AG04450 (cell line): ENCODE data around the gene HOMER3. TPM values are rescaled to one million over a fixed set of nuclear protein-coding genes. Genes with fewer than 3 reads are reported as not detected.

Experiments
- CTCF ChIA-PET: fragments of 300-600, 350-600 bp; formaldehyde crosslinking; extraction: SDS; loops from one replicate; lab custom pipeline; 2022; ENCODE audit warnings: antibody characterized with exemption, inconsistent platforms; lab: Charles Lee
- POLR2A ChIA-PET: fragments of 350-600 bp; formaldehyde crosslinking; extraction: SDS; loops from one replicate; lab custom pipeline; 2021; ENCODE audit warnings: antibody characterized with exemption, inconsistent platforms; lab: Yijun Ruan, JAX
- DNase-seq: peaks from one replicate; pipeline ENCODE4 v3.0.0-alpha.2; 2011; ENCODE audit warnings: low read depth, low spot score
- H3K27ac ChIP-seq: one replicate; pipeline ENCODE4 v1.5.1; 2012; ENCODE audit warnings: low read depth, low read length, control low read depth
- H3K27me3 ChIP-seq: one replicate; pipeline ENCODE4 v1.6.0; 2012; ENCODE audit warnings: low read length; ENCODE audit not compliant: control insufficient read depth, insufficient read depth
- H3K4me3 ChIP-seq: 2 replicates; pipeline ENCODE4 v1.5.1; 2011; ENCODE audit warnings: mild to moderate bottlenecking, low read depth, low read length, control low read depth
- H3K9me3 ChIP-seq: 2 replicates; pipeline ENCODE4 v1.5.1; 2012; ENCODE audit warnings: low read length; ENCODE audit not compliant: control insufficient read depth, insufficient read depth
- CTCF ChIP-seq: IDR thresholded peaks from 2 replicates; pipeline ENCODE4 v1.5.1; 2011; ENCODE audit warnings: low read depth, low read length, control low read depth, inconsistent platforms
- polyA plus RNA-seq: library from polyadenylated mRNA; depleted of rRNA; stranded (reverse); fragments of >200 nt; gene quantifications from 2 replicates; pipeline ENCODE4 v1.2.3, GENCODE V29; 2011

Gene HOMER3
- polyA plus RNA-seq, 1 experiment: 29.0 TPM

GRCh38 chr19:18898081-18898606, 42.9 kb downstream of the HOMER3 start:
- CTCF ChIA-PET: interaction anchor here (0.6 kb wide), 1 partner anchor 88 kb away, joined by 5 read pairs; no protein-coding TSS in a partner anchor
- Histone ChIP-seq H3K4me3 (no peak overlapping the region), H3K27me3 (peaks cover 19% of the 10 kb centered on the region), H3K9me3 (peaks cover 3% of the 10 kb centered on the region; the same call in 1 of the 2 replicates), H3K27ac (no peak overlapping the region)
- POLR2A ChIA-PET: no interaction called here
- DNase-seq: no peak
- no peak for TF ChIP-seq CTCF

GRCh38 chr19:18897094-18898029, 43.7 kb downstream of the HOMER3 start:
- TF ChIP-seq CTCF: no peak
- DNase-seq: no peak
- Histone ChIP-seq H3K4me3 (no peak overlapping the region), H3K27ac (no peak overlapping the region), H3K9me3 (peaks cover 3% of the 10 kb centered on the region; the same call in 1 of the 2 replicates), H3K27me3 (peaks cover 23% of the 10 kb centered on the region)
- ChIA-PET CTCF (no interaction called here), POLR2A (no interaction called here)

GRCh38 chr19:18896421-18896841, 44.6 kb downstream of the HOMER3 start:
- no peak for DNase-seq
- H3K9me3 ChIP-seq: peaks cover 3% of the 10 kb centered on the region; the same call in 1 of the 2 replicates
- peak overlapping the region; percentile 25 for H3K4me3 ChIP-seq
- peaks cover 23% of the 10 kb centered on the region for H3K27me3 ChIP-seq
- CTCF ChIA-PET: no interaction called here
- POLR2A ChIA-PET: interaction anchor here (1.3 kb wide), 1 partner anchor 23 kb away, joined by 5 read pairs; the partner anchor contains the start of genes COPE and DDX49
- no peak for TF ChIP-seq CTCF
- no peak overlapping the region for H3K27ac ChIP-seq

GRCh38 chr19:18895824-18896341, 45.1 kb downstream of the HOMER3 start, which contains the start of gene CERS1:
CERS1 (minus strand) TSS chr19:18896158; CDS start chr19:18896072, 86 bp downstream.
- POLR2A ChIA-PET: interaction anchor here (1.3 kb wide), 1 partner anchor 23 kb away, joined by 5 read pairs; the partner anchor contains the start of genes COPE and DDX49
- Histone ChIP-seq H3K27me3 (peaks cover 23% of the 10 kb centered on the region), H3K27ac (no peak within 1 kb of the TSS), H3K9me3 (peaks cover under 1% of the 10 kb centered on the region; the same call in 1 of the 2 replicates), H3K4me3 (peak within 1 kb of the TSS; percentile 55)
- no peak for TF ChIP-seq CTCF
- no peak for DNase-seq
- CTCF ChIA-PET: no interaction called here
